ENCODE measurements around the gene SFXN1. TPM values are rescaled to one million over a fixed set of nuclear protein-coding genes. Genes with fewer than 3 reads are reported as not detected.

Gene SFXN1
- total and polyA plus RNA-seq, 2 donors = 22.3 to 48.5 TPM

- DNase-seq (ENCODE audit: low read depth in 6 of 9, low spot score in 9 of 9) = no peak
- H3K27me3 ChIP-seq (ENCODE audit: control insufficient read depth in 2 of 2, insufficient read depth in 1 of 2, low read length in 1 of 2) = no peaks in the 10 kb centered on the region
- H3K4me3 ChIP-seq (ENCODE audit: low read length in 2 of 2) = no peak overlapping the region
- H3K4me1 ChIP-seq (ENCODE audit: control insufficient read depth in 2 of 2, insufficient read depth in 2 of 2, low read length in 2 of 2) = peaks cover 4 to 6% of the 10 kb centered on the region in 2 donors
- 97% methylated on average over 2 of the region's 2 CpGs for WGBS
- no peaks in the 10 kb centered on the region for H3K9me3 ChIP-seq (ENCODE audit: control insufficient read depth in 2 of 2, insufficient read depth in 1 of 2, low read length in 1 of 2)
- no peaks in the 10 kb centered on the region for H3K36me3 ChIP-seq (ENCODE audit: control insufficient read depth in 2 of 2, insufficient read depth in 2 of 2, low read length in 1 of 2)
- H3K27ac ChIP-seq (ENCODE audit: low read depth in 1 of 2, low read length in 1 of 2) = no peak overlapping the region
Observed at GRCh38 chr5:175575301-175575700, 96.9 kb downstream of the SFXN1 start.

- no peaks in the 10 kb centered on the region for H3K9me3 ChIP-seq (ENCODE audit: control insufficient read depth in 2 of 2, insufficient read depth in 1 of 2, low read length in 1 of 2)
- no peaks in the 10 kb centered on the region for H3K36me3 ChIP-seq (ENCODE audit: control insufficient read depth in 2 of 2, insufficient read depth in 2 of 2, low read length in 1 of 2)
- H3K27ac ChIP-seq (ENCODE audit: low read depth in 1 of 2, low read length in 1 of 2) = peak overlapping the region in 1 of 2 donors; percentile 18
- peaks cover 4 to 6% of the 10 kb centered on the region in 2 donors for H3K4me1 ChIP-seq (ENCODE audit: control insufficient read depth in 2 of 2, insufficient read depth in 2 of 2, low read length in 2 of 2)
- WGBS = 11% methylated on average over 7 of the region's 7 CpGs
- no peak overlapping the region for H3K4me3 ChIP-seq (ENCODE audit: low read length in 2 of 2)
- DNase-seq (ENCODE audit: low read depth in 6 of 9, low spot score in 9 of 9) = peak in 2 of 9 donors; percentile 11 to 41
- no peaks in the 10 kb centered on the region for H3K27me3 ChIP-seq (ENCODE audit: control insufficient read depth in 2 of 2, insufficient read depth in 1 of 2, low read length in 1 of 2)
Observed at GRCh38 chr5:175576096-175576495, 97.7 kb downstream of the SFXN1 start.

GRCh38 chr5:175576591-175576990 is 98.2 kb downstream of the SFXN1 start:
- Histone ChIP-seq H3K9me3 (ENCODE audit: control insufficient read depth in 2 of 2, insufficient read depth in 1 of 2, low read length in 1 of 2) (no peaks in the 10 kb centered on the region), H3K27ac (ENCODE audit: low read depth in 1 of 2, low read length in 1 of 2) (no peak overlapping the region), H3K36me3 (ENCODE audit: control insufficient read depth in 2 of 2, insufficient read depth in 2 of 2, low read length in 1 of 2) (no peaks in the 10 kb centered on the region), H3K4me3 (ENCODE audit: low read length in 2 of 2) (no peak overlapping the region), H3K4me1 (ENCODE audit: control insufficient read depth in 2 of 2, insufficient read depth in 2 of 2, low read length in 2 of 2) (peaks cover 4 to 6% of the 10 kb centered on the region in 2 donors), H3K27me3 (ENCODE audit: control insufficient read depth in 2 of 2, insufficient read depth in 1 of 2, low read length in 1 of 2) (no peaks in the 10 kb centered on the region)
- 95% methylated on average over 6 of the region's 6 CpGs for WGBS
- DNase-seq (ENCODE audit: low read depth in 6 of 9, low spot score in 9 of 9) = no peak

Other genes starting within 250 kb of the SFXN1 start
- 0.80 TPM for gene DRD1, start 34.4 kb upstream of the SFXN1 start, total RNA-seq
- gene DRD1, start 34.4 kb upstream of the SFXN1 start, polyA plus RNA-seq = 0.41 TPM
- 4.2 TPM for gene HRH2, start 179.5 kb downstream of the SFXN1 start, total RNA-seq
- gene HRH2, start 179.5 kb downstream of the SFXN1 start, polyA plus RNA-seq = 5.2 TPM